ENCODE data around the gene NDFIP1. TPM values are rescaled to one million over a fixed set of nuclear protein-coding genes. Genes with fewer than 3 reads are reported as not detected.

The NDFIP1 gene
- total RNA-seq, 1 donor from 2014 or later = 56.1 TPM

DNA sequence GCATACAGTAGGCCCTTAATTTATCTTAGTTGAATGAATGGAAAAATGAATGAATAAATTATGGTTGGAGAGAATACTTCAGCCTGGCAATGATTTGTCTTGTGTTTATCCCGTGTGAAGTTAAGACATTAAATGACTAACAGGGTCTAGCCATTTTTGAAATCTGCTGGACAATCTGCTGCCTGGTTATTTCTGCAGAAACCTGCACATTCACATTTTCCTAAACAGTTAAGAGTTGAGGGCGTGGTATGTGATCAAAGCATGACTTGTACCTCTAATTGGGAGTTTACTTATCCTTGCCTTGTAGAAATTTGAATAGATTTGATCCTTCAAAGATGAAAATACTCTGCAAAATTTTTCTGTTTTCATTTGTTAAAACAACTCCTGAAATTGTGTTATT lies 34.6 kb upstream of the NDFIP1 start:
- H3K9me3 Mint-ChIP-seq (ENCODE audit: unreplicated experiment) = peaks cover 4% of the 10 kb centered on the region

DNA sequence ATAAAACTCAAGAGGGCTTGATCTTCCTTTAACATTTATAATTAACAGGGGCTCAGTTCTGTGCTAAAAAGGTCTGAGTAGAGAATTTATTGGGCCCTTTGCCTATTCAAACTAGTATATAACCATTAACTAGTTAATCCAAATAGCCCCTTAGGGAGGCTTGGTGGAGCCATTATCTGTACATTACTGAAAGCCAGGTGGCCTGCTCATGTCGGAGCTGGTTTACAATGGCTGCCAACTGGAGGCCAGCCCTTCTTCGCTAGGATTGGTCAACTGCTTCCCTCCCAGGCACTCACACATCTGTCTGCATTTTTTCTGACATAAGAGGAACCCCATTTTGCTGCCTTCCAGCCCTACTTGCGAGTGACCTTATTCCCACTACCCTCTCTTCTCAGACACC lies 30.4 kb upstream of the NDFIP1 start:
- no peak overlapping the region for H3K4me3 Mint-ChIP-seq (ENCODE audit: unreplicated experiment)
- TF ChIP-seq, protein P1, sequence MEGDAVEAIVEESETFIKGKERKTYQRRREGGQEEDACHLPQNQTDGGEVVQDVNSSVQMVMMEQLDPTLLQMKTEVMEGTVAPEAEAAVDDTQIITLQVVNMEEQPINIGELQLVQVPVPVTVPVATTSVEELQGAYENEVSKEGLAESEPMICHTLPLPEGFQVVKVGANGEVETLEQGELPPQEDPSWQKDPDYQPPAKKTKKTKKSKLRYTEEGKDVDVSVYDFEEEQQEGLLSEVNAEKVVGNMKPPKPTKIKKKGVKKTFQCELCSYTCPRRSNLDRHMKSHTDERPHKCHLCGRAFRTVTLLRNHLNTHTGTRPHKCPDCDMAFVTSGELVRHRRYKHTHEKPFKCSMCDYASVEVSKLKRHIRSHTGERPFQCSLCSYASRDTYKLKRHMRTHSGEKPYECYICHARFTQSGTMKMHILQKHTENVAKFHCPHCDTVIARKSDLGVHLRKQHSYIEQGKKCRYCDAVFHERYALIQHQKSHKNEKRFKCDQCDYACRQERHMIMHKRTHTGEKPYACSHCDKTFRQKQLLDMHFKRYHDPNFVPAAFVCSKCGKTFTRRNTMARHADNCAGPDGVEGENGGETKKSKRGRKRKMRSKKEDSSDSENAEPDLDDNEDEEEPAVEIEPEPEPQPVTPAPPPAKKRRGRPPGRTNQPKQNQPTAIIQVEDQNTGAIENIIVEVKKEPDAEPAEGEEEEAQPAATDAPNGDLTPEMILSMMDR (IDR thresholded peaks at IDR 0.05; ENCODE audit: partially characterized antibody, unreplicated experiment) = no peak

More for the DNA sequence above, 34.6 kb upstream of the NDFIP1 start:
- peak overlapping the region; percentile 80 for H3K27ac Mint-ChIP-seq (ENCODE audit: unreplicated experiment)
- no peak for DNase-seq
- peaks cover 4% of the 10 kb centered on the region for H3K27me3 Mint-ChIP-seq (ENCODE audit: unreplicated experiment)
- peaks cover 6% of the 10 kb centered on the region for H3K36me3 Mint-ChIP-seq (ENCODE audit: unreplicated experiment)
- no peak overlapping the region for H3K4me3 Mint-ChIP-seq (ENCODE audit: unreplicated experiment)
- H3K4me1 Mint-ChIP-seq (ENCODE audit: low read depth, unreplicated experiment) = no peaks in the 10 kb centered on the region
- TF ChIP-seq, protein P1 (IDR thresholded peaks at IDR 0.05; ENCODE audit: partially characterized antibody, unreplicated experiment) = no peak

DNA sequence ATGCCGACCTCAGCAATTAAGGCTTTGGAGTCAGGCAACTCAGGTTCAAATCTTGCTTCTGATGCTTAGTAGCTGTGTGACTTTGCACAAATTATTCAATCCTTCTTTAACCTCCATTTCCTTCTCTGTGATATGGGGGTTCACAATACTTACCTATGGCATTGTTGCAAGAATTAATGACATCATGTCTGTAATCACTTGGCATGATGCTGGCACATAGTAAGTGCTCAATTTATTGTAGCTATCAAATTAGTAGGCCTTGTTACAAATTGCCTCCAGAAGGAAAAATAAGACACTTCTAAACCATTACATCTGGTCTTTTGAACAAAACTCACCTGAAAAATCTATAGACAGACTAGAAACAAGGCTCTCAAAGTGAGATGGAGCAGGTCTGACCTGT lies 29.9 kb upstream of the NDFIP1 start:
- DNase-seq = no peak
- H3K27ac Mint-ChIP-seq (ENCODE audit: unreplicated experiment) = no peak overlapping the region
- peaks cover 4% of the 10 kb centered on the region for H3K27me3 Mint-ChIP-seq (ENCODE audit: unreplicated experiment)
- H3K9me3 Mint-ChIP-seq (ENCODE audit: unreplicated experiment) = peaks cover 4% of the 10 kb centered on the region
- no peak overlapping the region for H3K4me3 Mint-ChIP-seq (ENCODE audit: unreplicated experiment)
- H3K36me3 Mint-ChIP-seq (ENCODE audit: unreplicated experiment) = peaks cover 6% of the 10 kb centered on the region
- TF ChIP-seq, protein P1 (IDR thresholded peaks at IDR 0.05; ENCODE audit: partially characterized antibody, unreplicated experiment) = no peak
- H3K4me1 Mint-ChIP-seq (ENCODE audit: low read depth, unreplicated experiment) = no peaks in the 10 kb centered on the region

More for the DNA sequence above, 30.4 kb upstream of the NDFIP1 start:
- no peak for DNase-seq
- Mint-ChIP-seq H3K27me3 (ENCODE audit: unreplicated experiment) (peaks cover 4% of the 10 kb centered on the region), H3K27ac (ENCODE audit: unreplicated experiment) (no peak overlapping the region), H3K36me3 (ENCODE audit: unreplicated experiment) (peaks cover 6% of the 10 kb centered on the region), H3K4me1 (ENCODE audit: low read depth, unreplicated experiment) (no peaks in the 10 kb centered on the region), H3K9me3 (ENCODE audit: unreplicated experiment) (peaks cover 4% of the 10 kb centered on the region)

DNA sequence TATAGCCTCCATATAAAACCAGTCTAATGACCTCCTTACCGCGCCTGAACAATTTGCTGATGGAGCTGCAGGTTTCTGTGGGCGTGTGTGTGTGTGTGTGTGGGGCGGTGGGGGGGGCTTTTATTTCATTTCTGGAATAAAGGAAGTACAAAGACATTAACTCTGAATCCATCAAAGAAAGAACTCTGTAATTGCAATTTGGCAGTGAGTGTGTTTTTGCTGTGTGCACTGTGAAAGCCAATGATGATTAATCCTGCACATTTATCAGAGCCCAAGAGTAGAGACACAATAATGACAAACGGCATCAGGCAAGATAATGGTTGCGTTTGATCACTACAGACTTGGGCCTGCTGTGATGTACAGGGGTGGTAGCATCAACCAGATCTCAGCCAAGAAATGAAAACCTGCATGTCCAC lies 29.3 kb upstream of the NDFIP1 start:
- Mint-ChIP-seq H3K9me3 (ENCODE audit: unreplicated experiment) (peaks cover 3% of the 10 kb centered on the region), H3K4me1 (ENCODE audit: low read depth, unreplicated experiment) (no peaks in the 10 kb centered on the region), H3K36me3 (ENCODE audit: unreplicated experiment) (peaks cover 3% of the 10 kb centered on the region), H3K27me3 (ENCODE audit: unreplicated experiment) (peaks cover 4% of the 10 kb centered on the region), H3K4me3 (ENCODE audit: unreplicated experiment) (no peak overlapping the region), H3K27ac (ENCODE audit: unreplicated experiment) (no peak overlapping the region)
- TF ChIP-seq, protein P1 (IDR thresholded peaks at IDR 0.05; ENCODE audit: partially characterized antibody, unreplicated experiment) = no peak
- DNase-seq = no peak

DNA sequence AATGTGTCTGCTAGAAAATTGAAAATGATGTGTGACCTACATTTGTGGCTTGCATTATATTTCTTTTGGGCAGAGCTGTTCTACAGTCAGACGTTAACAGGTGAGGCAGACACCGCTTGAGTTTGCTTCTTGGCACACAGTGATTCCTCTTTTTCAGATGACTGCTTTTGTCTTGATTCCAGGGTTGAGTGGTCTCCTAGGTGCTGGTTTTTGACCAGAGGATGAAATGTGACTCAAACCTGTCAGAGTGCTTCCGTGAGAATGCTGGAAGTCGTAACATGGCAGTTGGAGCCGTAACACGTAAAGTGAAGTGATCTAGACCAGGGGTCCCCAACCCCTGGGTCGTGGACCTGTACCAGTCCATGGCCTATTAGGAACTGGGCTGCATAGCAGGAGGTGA lies 28.3 kb upstream of the NDFIP1 start:
- TF ChIP-seq, protein P1 (IDR thresholded peaks at IDR 0.05; ENCODE audit: partially characterized antibody, unreplicated experiment) = no peak

More for the DNA sequence above, 28.3 kb upstream of the NDFIP1 start:
- no peak overlapping the region for H3K4me3 Mint-ChIP-seq (ENCODE audit: unreplicated experiment)
- peaks cover 4% of the 10 kb centered on the region for H3K27me3 Mint-ChIP-seq (ENCODE audit: unreplicated experiment)
- no peaks in the 10 kb centered on the region for H3K36me3 Mint-ChIP-seq (ENCODE audit: unreplicated experiment)
- H3K27ac Mint-ChIP-seq (ENCODE audit: unreplicated experiment) = no peak overlapping the region
- peaks cover 1% of the 10 kb centered on the region for H3K9me3 Mint-ChIP-seq (ENCODE audit: unreplicated experiment)
- H3K4me1 Mint-ChIP-seq (ENCODE audit: low read depth, unreplicated experiment) = no peaks in the 10 kb centered on the region
- DNase-seq = no peak

Measured in glutamatergic neuron (in vitro differentiated cells).